Hepatocyte (in vitro differentiated cells): Measurements from ENCODE around the gene MED13L.

Experiments used
- CTCF ChIP-seq: fragments of 200-600 bp; sonication (generic); IDR thresholded peaks from 2 replicates; pipeline ENCODE4 v1.5.1; 2016; ENCODE audit warnings: antibody characterized with exemption, mild to moderate bottlenecking; ENCODE audit not compliant: poor library complexity
- EZH2 ChIP-seq: fragments of 200-600 bp; sonication (generic); IDR thresholded peaks from 2 replicates; pipeline ENCODE4 v1.6.1; 2016; ENCODE audit warnings: antibody characterized with exemption, mild to moderate bottlenecking, borderline replicate concordance
- EZH2phosphoT487 ChIP-seq: fragments of 200-600 bp; sonication (generic); IDR thresholded peaks from one replicate; pipeline ENCODE4 v1.6.1; 2018; ENCODE audit warnings: antibody characterized with exemption, mild to moderate bottlenecking, low read depth, moderate library complexity; ENCODE audit not compliant: unreplicated experiment, severe bottlenecking

- TF ChIP-seq CTCF (no peak), EZH2 (no peak), EZH2phosphoT487 (no peak)
Measured at GRCh38 chr12:115918763-115919162, 358.7 kb downstream of the MED13L start.
